NCI-H128 (cell line): Measurements from ENCODE around the gene MNX1.

ENCODE experiments used
- DNase-seq: peaks from one replicate; lab custom pipeline; 2025; ENCODE audit not compliant: unreplicated experiment; lab: John Stamatoyannopoulos, UW

MNX1 gene

DNA sequence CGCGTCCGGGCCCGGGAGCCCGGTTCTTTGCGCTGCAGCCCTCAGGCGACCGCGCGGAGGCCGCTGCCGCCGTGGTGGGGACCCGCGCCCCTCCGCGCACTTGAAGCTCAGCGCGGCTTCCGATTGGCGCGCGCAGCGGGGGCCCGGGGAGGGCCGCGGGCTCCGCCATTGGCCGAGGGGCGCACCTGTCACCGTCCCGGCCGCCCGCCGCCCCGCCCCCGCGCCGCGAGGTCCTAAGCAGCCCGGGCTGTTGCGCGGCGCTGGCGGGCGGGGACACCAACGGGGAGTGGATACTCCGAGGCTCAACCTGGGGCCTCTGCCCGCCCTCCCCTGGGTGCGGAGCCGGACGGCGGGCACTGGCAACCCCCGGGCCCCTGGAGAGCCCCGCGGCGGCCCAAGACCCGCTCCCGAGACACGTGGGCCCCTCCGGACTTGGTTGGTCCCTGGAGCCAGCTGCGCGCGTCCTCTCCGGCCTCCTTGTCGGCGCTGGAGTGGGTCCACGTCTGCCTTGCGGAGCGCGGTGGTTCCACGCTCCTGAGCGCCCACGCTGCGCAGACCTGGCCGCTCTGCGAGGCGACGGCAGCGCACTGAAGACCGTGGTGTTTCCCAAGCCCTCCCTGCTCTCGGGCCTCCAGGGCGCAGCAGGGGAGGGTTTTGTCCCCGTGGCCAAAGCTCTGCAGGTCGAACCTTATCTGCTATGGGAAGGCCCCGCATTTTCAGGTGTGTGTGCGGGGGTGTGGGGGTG, at the start of gene MNX1:
Gene MNX1, minus strand, starts transcription at position 76 of the 745 bp plus-strand sequence. CDS start 313 bp downstream, outside the sequence.
- peak; percentile 79 for DNase-seq

DNA sequence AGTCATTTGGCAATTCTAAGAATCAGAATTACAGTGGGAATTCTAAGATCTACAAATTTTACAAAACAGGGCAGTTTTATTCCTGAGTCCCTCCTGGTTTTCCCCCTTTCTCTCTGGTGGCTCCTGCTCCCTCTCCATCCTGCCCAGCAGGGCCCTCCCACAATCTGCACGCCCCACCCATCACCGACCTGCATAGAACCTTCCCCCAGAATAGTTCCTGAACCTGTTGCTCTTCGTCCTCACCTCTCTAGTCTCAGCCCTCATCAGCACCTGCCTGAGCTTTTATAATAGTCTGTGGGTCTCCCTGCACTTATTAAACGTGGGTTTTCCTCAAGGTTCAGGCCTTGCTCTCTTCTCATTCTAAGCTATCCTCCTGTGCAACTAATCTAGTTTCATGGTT, 49.1 kb upstream of the MNX1 start:
- no peak for DNase-seq

DNA sequence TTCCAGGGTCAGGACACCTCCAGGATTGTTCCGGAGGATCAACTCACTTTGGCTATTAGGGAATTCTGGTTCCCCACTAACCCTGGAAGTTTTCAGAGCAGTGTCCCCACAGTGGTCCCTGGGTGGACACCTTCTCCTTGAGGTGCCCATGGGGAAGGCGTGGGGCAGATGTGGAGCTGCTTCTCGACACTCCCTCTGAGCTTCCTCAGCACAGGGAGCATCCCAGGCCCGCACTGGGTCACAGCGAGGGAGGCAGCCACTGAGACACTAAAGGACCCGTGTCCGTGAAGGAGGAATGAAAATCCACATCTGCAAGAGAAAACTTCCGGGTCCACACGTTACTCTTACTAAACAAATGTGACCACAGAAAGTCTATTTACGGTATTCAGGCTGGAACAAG, 48.2 kb upstream of the MNX1 start:
- no peak for DNase-seq

DNA sequence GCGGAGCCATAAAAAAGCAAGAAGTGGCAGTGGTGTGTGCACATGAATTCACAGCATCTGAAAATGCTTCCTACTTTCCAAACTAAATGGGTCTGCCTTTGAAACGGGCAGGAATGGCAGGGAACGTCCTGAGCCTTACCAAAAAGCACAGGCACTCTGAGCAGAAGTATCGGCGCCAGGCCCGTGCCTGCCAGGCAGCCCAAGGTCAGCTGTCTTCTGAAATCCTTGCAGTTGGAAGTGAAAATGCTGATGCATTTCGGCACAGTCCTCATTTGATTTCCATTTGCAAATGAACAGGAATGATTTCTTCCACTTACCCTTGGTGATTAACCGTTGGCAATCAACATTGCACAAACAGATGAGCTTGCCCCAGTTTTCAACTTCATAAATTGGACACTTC, 47.6 kb upstream of the MNX1 start:
- DNase-seq = no peak

DNA sequence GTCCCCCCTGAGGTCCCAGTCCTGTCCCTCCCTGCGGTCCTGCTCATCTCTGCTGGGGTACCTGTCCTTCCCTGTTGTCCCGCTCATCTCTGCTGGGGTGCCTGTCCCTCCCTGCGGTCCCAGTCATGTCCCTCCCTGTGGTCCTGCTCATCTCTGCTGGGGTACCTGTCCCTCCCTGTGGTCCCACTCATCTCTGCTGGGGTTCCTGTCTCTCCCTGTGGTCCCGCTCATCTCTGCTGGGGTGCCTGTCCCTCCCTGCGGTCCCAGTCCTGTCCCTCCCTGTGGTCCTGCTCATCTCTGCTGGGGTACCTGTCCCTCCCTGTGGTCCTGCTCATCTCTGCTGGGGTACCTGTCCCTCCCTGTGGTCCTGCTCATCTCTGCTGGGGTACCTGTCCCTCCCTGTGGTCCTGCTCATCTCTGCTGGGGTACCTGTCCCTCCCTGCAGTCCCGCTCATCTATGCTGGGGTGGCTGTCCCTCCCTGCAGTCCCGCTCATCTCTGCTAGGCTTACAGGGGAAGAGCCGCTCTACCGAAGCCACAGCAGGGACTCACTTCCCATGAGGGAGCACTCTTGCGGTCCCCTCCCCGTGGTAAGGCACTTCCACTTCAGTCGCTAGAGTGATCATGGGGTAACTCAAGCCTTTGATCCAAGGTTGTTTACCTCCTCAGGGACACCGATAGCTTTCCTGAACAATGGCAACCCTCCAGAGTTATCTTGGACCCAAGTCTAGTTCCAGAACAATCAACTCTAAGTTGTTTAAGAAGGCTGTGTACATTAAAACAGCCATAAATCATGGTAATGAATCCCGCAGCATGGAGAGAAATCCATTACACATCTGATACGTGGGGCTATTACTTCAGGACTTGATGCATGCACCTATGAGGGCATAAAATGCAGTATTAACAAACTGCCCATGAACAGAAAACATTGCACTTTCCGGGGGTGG, 46.8 kb upstream of the MNX1 start:
- DNase-seq = peak; percentile 55

DNA sequence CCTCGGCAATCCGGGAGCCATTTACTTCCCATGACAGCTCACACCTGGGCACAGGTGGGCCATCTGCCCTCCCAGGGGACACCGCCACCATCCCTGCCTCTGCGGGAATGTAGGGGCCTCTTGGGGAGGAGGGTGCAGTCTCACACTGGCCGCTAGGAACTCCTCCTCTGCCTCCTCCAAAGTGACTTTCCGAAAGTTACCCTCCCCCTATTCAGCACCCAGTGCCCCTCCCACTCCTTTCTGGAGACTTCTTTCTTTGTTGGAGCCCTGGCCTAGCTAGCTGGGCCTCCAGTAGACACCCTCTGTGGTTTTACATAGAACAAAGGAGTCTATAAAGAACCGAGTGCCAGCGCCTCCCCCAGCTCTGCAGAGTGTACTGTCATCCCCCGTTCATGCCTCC, 45.8 kb upstream of the MNX1 start:
- no peak for DNase-seq

DNA sequence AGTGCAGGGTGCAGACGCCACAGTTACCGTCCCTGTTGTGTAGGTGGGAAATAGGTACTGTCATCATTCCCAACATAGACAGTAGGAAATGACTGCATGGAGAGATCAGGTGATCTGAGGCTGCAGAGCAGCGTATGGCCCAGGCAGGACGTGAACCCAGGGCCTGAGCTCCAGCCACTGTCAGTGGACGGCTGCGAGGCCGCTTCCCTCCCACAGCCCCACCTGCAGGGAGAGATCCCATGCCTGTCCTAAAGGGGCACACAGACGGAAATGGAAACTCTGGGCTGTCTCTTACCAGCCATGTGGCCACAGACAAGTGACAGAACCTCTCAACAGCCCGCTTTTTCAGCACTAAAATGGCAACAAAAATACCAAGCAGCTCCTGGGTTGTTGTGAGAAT, 44.5 kb upstream of the MNX1 start:
- DNase-seq = no peak

DNA sequence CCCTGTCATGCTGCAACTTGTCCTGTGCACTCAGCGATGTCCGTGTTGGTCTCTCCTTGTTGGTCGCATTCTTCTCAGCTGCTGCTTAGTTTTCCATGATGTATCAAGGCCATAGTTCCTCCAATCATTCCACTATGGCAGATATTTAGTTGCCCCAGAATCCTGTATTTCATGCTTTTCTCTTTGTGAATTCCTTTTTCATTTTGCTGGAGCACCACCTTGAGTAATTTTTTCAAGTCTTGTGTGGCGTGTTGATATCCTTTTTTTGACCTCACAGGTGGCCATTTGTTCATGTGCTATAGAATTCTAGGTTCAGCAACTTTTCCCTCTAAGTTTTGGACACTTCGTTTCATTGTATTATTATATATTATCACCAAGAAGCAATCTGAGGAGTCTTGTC, 42.7 kb upstream of the MNX1 start:
- DNase-seq = no peak

DNA sequence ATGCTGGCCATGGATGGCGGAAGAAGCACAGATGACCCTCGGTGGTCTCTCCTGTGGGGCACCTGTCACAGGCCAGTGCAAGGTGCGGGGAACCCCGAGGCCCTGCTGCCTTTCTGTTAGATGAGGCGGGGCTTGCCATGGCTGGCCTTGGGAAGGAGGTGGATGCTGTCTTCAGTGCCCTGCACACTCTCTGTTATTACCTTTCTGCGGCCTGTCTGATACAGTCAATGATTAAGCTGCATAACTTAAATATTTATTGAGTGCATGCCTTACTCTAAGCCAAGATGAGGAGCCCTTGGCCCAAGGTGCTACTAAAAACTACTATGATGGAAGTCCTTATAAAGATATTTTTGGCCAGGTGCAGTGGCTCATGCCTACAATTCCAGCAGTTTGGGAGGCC, 36.7 kb upstream of the MNX1 start:
- DNase-seq = no peak

DNA sequence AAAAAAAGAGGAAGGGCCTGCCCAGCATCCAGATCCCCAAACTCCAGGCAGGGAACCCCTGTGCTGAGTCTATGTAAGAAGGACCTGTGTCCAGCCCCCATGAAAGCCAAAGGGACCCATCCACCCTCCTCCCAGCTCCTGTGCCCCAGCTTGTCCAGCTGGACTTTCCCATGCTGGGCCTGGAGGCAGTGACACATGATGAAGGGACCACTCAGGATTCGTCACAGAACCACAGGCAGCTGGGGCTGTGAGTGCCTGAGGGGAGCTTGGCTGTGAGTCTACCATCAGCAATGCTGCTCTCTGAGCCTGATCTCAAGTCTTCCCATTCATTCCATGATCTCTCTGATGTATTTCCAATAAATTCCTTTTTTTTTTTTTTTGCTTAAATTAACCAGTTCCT, 36.2 kb upstream of the MNX1 start:
- DNase-seq = no peak

DNA sequence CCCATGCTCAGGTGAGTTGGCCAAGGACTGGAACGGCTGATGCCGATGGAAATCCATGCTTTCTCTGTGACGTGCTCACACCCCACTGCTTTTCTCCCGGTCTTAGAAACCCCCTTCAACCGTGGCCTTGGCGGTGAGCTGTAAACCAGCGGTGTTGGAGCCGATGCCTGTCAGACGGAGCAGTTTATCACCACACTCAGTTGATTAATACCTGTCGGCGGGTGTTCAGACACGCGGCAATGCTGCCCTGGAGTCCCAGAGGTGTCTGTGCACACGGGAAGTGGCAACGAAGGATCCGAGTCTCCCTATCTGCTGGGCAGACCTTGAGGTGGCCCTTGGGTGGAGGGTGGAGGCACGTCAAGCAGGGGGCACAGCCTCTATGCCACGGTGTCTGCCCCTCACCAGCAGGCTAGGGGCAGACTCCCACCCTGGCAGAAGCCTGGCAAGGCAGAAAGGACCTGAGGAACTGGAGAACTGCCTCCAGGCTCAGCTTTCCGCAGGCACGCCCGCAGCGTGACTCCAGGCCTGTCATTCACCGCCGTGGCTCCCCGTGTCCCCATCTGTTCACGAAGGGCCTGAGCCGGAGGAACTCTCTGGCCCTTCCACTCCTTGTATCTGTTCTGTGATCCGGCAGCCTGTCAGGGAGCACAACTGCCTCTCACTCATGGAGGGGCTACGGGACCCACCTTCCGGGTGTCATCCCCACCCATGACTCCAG, 34.6 kb upstream of the MNX1 start:
- DNase-seq = no peak

DNA sequence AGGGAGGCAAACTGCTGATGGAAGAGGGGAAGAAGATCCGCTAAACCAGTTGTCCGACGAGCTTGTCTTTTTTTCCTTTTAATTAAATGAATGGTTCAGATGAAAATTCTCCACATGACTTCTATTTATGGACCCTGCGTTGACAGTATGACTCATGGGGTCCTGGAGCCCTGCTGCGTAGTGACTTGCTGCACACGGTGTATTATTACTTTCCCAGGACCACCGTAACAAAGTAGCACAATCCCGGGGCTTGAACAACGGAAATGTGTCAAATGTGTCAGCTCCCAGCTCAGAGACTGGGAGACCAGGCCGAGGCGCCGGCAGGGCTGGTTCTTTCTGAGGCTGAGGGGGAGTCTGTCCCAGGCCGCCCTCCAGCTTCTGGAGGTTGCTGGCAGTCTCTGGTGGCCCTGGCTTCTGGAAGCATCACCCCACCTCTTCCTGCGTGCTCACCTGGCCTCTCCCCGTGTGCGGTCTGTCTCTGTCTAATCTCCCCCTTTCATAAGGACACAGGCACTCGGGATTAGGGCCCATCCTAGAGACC, 33.8 kb upstream of the MNX1 start:
- no peak for DNase-seq

DNA sequence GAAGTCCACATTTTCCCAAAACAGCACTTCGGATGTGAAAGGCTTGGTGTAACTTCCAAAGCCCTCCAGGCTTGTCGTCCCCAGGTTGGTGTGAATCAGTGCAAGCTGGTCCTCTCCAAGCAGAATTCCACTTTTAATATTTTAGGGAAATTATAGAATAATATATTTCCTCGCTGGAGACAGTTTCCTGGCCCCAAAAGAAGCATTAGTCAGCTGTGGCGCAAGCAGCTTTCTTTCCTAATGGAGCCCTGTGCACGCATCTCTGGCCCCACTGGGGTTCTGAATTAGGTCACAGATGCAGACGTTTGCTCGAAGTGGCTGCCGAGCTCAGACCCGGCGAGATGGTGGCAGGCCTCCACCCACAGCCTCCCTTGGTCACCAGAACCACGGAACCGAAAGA, 33.3 kb upstream of the MNX1 start:
- DNase-seq = no peak

DNA sequence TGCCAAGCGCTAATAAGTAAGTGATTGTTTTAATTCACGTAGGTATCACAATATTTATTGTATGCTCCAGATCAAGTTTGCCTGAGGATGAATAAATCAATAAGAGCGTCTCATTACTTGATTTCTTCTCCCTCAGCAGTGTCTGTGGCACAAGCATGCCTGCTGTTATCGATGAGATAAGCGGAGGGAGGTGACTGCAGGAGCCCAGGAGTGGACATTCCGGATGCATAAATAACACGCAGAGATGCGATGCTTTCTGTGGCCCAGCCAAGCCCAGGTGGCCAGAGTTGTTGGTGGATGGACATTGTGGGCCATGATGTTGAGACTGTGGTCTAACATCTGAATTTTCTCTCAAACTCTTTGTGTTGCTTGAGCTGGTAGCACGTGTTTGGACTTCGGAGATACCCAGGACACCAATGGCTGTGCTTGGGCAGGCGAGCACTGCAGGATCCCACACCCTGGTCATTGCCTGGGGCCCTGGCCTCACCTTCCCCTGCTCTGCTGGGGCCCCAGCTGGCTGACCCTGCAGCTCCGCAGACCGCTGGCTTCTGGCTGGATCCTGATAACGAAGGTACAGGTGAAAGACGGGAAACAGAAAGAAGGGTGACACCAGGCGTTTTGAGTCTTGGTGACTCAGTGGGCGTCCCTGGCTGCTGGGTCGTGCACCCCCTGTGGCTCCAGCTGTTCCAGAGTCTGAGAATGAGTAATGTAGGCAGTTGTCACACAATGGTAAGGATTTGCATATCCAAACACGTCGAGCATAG, 31.2 kb upstream of the MNX1 start:
- DNase-seq = no peak

DNA sequence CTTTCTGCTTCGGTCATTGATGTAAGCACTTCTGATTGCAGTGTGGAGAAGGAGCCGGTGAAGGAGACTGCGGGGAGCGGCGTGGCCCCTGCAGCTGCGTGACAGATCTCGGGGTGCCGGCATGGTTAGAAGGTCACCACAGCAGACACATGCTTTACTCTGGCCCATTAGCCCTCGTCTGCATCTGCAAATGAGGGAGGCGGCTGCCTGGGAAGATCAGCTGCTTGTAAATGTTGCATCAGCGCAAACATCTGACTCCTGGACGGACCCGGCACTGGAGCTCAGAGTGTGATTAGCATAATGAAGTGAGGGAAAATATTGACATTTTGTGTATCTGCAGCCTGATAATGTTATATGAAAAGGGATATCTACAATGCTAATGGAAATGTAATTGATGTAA, 30.5 kb upstream of the MNX1 start:
- no peak for DNase-seq

DNA sequence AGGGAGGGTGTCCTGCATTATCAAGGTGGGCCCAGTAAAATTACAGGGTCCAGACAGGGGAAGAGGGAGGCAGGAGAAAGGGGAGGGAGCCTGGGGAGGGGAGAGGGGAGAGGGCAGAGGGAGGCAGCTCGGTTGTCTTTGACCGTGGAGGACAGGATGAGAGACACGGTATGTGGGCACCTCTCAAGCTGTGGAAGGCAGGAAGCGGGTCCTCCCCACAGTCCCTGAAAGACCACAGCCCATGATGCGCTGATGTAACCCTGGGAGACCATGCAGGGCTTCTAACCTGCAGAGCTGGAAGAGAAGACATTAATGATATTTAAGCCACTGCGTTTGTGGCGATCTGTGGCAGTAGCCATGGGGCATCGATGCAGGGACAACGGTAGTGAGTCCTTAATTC, 27.2 kb upstream of the MNX1 start:
- no peak for DNase-seq

DNA sequence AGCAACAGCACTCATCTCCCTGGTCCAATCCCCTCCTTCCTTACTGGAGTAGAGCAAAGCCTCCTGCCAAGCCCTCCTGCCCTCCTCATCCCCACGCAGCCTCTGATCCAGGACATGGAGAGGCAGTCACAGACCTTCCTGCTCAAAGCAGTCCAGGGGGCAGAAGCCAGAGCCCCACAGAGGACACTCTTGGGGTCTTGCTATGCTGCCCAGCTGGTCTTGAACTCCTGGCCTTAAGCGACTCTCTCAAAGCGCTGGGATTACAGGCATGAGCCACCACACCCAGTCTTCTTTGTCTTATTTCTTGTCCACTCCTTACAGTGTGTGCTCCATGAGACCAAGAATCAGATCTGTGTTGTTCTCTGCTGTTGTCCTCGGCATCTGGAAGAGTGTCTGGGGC, 26.6 kb upstream of the MNX1 start:
- DNase-seq = no peak

DNA sequence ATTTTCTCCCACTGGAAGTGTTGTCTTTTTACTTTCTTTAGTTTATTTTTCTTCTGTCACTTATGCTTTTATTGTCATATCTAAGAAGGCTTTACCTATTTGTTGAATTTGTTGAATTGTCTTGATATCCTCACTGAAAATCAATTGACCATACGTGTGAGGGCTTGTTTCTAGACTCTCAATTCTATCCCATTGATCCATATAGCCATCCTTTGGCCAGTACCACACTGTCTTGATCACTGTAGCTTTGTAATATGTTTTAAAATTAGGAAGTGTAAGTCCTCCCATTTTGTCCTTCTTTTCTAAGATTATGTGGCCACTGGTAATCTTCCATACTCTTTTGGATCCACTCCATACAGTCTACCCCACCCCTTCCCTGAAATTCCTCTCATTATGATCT, 25.5 kb upstream of the MNX1 start:
- no peak for DNase-seq

DNA sequence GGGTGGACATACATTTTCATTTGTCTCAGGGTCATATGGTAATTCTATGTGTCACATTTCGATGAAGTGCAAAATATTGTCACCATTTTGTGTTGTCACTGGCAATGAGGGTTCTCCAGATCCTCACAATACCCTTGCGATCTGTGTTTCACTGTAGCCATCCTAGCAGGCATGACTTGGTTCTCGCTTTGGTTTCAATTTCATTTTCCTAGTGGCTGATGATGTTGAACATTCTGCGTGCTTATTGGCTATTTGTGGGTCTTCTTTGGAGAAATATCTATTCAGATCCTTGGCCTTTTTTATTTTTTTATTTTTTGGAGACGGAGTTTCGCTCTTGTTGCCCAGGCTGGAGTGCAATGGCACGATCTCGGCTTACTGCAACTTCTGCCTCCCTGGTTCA, 24.8 kb upstream of the MNX1 start:
- no peak for DNase-seq
